Stimulated activated CD4-positive, alpha-beta T cell treated with anti-CD3 and anti-CD28 coated beads, Interleukin-1b, Interleukin-23, amount 100 ng/mL, for 4 hours (primary cell): ENCODE measurements around the gene RNF20.

ENCODE experiments used
- DNase-seq, 2 donors: peaks; one replicate each; pipeline ENCODE4 v3.0.0-alpha.2; 2020; ENCODE audit warnings: low read depth in 2 of 2

Gene RNF20

DNA sequence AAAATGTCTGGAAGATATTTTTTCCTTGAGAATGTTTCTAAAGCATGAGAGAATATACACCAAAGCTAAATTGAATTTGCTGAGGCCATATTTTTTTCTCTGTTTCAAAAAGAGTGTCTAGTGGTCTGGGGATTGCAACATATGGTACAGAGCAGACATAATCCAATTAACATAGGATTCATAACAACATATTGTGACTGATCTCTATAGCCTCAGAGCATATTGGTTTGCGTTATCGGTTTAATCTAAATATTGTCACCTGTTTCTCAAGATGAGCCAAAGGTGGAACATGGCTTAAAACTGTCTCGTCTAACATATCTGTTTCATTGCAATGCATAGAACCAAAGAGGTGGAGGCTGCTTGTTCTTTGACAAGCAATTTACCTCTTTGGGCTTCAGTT lies 57.2 kb downstream of the RNF20 start:
- no peak for DNase-seq

GRCh38 chr9:101591787-101592446 lies 58.3 kb downstream of the RNF20 start:
- no peak for DNase-seq

DNA sequence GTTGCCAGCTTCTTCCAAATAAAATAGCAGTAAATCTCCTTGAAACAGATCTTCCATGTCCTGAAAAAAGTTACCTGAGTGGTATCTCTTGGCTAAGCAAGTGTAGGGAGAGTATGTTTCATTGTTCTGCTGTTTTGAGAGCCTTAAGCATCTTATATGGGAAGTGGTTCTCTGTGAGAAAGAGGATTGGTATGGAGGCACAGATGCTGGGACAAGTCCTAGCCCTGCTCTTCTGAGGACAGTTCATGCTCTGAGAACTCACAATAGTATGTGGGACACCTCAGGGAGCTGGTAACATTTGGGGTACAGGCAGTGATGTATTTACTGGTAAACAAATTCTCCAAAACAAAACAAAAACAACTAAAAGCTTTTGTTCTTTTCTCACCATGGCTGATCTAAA lies 59.1 kb downstream of the RNF20 start:
- no peak for DNase-seq

DNA sequence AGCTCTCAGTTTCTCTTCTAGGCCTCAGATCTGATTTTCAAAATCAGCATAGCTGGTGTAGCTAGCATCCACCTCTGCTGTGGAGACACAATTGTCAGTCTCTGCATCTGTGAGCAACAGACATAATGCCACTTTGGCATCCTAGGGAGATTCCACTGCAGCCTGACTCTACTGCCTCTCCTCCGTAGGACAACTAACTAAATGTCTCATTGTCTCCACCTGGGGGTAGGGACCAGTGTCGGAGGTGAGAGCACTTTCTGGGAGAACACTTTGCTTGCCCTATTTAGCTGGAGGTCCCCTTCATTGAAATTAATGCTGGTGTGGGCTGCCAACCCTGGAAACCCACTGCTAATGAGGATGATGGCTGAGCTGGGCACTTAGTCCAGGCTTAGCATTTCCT lies 59.7 kb downstream of the RNF20 start:
- DNase-seq, result no peak

GRCh38 chr9:101594796-101595195 lies 61.1 kb downstream of the RNF20 start, which contains the start of gene PPP3R2:
TSS of gene PPP3R2 (minus strand) at chr9:101594969. CDS start at chr9:101594921, 48 bp downstream.
- no peak for DNase-seq

DNA sequence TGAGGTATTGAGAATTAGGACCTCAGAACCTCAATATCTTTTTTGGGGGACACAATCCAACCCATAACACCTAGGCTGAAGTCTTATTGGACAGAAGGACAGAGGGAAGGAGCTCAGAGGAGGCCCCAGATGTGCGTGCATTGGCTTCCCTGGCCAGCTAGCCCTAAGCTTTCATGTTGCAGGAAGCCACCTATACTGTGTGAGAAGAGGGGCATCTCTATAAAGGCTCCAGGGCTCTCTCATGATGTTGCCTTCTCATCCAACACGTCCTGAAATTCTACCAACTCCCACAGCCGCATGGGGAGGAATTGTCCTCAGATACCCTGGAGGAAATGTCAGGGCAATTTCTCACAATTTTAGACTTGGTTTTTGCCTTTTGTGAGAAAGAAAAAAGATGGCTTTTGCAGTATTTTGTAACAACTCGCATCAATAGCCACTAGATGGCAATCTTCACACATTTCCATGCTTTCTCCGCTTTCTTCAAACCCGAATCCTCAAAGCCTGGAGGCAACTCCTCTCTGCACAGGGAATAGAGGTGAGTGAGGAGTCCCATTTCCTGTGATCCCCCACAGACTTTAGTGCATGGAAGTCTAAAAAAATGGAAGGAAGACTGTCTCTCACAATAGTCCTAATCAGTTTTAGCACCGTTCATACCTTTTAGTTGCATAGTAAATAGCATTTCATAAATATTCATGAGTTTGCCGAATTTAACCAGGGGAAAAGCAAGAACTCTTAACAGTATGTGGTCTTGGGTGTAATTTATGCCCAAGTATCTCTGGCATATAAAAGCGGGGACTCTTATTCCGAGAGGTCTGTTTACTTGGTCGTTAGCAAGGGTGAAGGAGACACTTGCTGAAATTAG lies 68.5 kb downstream of the RNF20 start:
- DNase-seq, result no peak

GRCh38 chr9:101604296-101604695 lies 70.6 kb downstream of the RNF20 start:
- no peak for DNase-seq

GRCh38 chr9:101605547-101605946 lies 71.9 kb downstream of the RNF20 start:
- no peak for DNase-seq
